HG02970 (cell line): Measurements from ENCODE around the gene RAD9A.

ENCODE experiments used
- ATAC-seq: cut with Tn5 transposase; IDR thresholded peaks from one replicate; pipeline ENCODE4 v1.9.1; 2021; ENCODE audit warnings: mild to moderate bottlenecking, moderate library complexity, moderate number of reproducible peaks; ENCODE audit not compliant: unreplicated experiment, low FRiP score

RAD9A gene

DNA sequence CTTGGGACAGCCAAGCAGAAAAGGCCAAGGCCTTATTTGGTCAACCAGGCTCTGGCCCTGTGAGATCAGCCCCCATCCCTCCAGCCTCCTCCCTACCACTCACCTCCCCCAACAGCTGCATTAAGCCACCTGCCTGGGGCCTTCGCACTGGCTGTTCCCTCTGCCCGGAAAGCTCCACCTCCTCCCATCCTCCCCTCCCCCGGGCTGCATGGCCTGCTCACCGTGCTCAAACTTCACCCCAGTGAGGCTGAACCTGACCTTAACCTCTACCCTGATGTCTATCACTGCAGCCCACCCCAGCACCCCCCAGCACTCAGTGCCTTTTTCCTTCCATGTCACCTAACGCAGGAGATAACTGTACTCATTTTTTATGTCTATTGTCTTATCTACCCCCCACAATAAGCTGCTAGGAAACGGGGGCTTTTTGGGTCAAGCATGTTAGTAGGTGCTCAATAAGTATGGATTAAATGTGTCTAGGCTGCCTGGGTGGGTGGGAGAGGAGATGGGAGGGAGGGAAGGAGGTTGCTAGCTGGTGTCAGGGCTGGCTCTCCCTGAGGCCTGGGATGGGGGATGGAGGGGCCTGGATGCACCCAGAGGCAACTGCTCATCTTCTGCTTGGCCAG, 44.8 kb downstream of the RAD9A start:
- ATAC-seq, result no peak

DNA sequence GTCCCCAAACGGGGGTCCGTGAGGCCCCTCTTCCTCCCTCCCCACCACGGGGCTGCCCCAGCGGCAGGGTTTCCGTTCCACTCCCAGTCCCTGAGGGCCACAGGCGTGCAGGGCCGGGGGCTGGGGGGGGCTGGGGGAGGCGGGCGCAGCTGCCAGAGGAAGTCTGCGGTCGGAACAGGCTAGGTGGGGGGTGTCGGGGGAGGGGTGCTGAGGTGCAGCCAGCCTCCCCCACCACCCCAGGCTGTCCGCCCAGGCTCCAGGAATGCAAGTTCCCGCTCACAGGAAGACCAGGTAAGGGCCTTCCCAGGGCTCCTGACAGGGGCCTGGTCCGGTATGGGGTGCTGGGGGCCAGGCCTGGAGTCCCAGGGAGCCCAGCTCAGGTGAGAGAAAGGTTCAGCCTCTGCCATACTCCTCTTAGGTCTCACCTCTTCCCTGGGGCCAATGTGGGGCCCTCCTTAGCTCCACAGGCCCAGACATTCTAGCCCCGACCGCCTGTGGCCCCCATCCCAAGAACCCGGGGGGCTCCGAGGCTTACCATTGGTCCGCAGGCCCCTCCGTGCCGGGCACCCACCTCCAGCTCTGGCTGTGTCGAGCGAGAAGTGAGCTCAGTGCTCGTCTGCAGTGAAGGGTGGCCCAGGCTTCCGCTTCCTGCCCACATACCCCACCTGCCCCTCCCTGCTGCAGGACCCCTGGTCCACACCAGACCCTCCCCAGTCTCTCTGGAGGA, 45.5 kb downstream of the RAD9A start, which contains the start of gene PTPRCAP:
PTPRCAP (minus strand) TSS at position 601 of the 727 bp plus-strand sequence; CDS start at position 538, 63 bp downstream.
- no peak for ATAC-seq

DNA sequence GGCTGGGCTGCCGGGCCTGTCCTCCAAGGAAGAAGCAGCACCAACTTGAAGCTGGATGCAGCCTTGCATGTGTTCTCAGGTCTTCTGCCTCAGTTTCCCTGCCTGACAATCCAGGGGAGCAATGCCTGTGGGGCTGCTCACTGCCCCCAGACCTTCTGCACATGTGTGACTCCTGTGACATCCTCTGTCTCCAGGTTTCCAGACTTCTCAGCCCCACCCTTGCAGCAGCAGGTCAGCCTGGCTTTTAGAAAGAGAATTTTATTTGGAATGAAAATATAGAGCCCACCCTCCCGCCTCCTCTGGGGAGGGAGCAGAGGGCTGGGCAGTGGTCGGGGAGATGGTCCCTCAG, 46.0 kb downstream of the RAD9A start:
- ATAC-seq, result no peak

DNA sequence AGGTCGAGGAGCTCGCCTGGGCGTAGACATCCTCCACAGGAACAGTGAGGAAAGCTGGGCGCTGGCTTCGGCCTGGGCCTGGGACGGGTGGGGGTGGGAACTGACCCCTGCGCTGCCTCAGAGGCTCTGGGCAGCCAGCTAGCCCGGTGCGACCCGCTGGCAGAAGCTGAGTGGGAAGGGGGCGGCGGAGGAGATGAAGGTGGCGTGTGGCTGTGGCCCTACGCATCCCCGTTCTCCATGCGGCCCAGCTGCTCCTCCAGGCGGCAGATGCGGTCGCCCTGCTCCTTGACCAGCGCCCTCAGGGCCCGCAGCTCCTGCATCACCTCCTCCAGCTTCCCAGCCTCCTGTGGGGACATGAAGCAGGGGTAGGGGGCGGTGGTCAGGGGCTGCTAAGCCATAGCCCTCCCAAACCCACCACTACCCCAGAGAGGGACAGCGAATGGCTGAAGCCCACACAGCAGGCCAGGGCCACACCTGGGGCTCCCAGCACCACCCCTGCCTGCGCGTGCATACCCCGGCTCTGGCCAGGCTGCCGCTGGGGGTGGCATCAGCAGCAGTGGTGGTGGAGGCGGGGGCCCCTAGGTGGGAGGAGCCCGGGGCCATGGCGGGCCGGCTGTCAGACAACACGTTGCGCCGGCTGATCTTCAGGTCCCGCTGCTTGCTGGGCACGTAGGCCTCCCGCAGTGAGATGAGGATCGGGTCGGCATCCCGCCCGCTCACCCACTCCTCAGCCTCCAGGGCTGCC, 46.5 kb downstream of the RAD9A start:
- no peak for ATAC-seq

DNA sequence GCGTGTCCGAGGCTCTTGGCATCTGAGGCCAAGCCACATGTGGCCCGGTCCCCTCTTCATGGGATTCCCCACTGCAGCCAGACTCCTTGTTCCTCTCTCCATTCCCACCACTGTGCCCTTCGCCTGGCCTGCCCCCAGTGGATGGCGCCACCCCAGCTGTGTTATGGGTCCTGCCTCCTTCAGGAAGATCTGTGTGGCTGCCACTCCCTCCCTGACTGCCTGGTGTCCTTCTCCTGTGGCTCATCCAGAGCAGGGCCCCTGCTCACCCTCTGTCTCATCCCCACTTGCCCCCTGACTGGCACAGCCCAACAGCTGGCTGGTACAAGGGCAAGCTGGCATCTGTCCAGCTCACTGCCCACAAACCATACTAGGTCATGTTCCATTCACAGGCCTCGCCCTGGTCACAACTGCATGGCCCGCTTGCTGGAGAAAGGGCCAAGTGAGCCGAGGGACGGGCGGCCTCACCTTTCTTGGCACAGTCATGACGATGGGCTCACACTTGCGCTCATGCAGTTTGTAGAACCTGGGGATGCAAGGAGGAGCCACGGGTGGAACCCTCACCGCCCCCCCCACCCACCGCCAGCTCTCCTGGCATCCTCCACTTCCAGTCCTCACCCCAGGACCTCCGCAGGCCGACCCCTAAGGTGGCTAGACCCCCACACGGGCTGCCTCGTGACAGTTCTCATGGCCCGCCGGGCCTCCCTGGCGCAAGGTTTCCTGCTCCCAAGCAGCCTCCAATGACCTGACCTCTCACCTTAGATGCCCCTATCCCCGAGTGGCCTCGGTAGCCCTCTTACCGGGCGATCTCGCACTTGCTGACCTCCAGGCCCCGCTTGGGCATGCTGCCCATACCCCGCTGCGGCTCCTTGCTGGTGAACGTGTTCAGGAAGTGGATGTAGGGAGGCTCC, 47.8 kb downstream of the RAD9A start:
- no peak for ATAC-seq

DNA sequence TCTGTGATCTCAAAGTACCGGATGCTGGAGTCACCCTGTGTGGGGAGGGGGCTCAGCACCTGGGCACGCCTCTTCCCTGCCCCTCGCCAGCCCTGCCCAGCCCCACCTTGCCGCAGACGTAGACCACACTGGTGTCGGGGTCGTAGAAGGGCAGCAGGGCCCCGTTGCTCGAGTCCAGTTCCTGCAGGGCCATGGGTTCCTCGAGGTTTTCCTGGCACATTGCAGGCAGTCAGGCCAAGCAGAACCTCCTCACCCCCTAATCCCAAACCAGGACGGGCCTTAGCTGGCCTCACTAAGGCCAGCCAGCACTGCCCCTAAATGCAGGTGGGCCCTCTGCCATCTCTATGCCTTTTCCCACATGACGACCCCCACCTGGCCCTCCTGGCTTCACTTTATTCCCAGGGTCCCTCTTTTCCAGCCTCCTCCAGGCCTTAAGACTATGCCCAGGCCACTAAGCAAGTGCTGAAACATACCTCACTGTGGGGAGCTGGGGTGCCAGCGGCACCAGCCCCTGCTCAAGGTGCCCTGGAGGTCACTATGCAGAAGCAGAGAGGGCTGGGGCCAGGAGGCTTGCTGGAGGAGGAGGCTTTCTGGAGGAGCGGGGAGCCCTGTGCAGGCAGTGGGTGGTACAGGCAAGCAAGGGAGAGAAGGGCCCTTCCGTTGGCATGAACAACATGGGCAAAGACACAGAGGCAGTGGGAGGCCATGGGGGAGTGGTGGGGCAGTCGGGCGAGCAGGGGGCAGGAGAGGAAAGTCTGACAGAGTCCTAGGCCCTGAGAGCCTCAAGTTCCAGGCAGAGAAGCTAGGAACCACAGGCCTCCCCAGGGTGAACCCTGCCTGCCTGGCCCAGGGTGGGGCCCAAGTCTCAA, 48.7 kb downstream of the RAD9A start:
- ATAC-seq, result no peak

DNA sequence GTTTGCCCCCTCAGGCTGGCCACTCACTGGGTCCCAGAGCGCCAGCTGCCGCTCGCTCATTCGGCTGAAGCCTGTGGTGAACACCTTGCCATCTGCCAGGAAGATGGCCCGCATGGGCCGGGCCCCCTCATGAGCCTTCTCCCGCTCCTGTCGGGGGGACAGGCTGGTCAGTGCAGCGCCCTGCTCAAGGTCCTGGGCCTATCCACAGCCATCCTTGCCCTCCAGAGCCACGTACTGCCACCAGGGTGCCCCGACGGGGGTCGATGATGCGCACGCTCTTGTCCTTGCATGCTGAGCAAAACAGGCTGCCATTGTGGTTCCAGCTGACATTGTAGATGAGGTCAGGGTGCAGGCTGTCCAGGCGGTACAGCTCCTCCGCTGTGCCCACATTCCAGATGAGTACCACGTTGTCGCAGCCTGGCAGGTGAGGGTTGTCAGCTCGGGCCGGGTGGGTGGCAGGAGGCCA, 49.3 kb downstream of the RAD9A start:
- ATAC-seq, result no peak

DNA sequence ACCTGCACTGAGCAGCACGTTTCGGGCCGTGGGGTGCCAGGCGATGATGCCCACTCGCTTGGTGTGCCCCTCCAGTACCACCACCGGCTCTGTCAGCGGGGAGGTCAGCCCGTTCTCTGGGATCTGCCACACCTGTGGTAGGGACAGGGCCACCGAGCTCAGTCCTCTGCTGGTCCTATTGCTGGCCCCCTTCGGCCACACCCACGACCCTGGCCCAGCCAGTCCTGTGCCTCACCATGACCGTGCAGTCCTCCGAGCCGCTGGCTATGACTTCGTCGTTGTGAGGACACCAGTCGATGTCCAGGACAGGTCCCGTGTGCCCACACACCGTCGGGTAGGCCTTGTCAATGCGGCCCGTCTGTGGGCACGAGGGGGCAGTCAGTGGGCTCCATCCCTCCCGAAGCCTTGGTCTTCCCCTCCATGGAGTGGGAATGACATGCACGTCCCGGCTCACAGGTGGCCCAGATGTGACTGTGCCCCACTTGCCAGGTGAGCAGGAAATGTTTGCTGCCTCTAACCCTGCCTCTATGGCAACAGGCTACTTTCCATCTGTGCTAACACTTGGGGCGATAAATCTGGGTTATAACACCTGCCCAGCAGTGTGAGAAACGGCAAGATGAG, 50.1 kb downstream of the RAD9A start:
- no peak for ATAC-seq

DNA sequence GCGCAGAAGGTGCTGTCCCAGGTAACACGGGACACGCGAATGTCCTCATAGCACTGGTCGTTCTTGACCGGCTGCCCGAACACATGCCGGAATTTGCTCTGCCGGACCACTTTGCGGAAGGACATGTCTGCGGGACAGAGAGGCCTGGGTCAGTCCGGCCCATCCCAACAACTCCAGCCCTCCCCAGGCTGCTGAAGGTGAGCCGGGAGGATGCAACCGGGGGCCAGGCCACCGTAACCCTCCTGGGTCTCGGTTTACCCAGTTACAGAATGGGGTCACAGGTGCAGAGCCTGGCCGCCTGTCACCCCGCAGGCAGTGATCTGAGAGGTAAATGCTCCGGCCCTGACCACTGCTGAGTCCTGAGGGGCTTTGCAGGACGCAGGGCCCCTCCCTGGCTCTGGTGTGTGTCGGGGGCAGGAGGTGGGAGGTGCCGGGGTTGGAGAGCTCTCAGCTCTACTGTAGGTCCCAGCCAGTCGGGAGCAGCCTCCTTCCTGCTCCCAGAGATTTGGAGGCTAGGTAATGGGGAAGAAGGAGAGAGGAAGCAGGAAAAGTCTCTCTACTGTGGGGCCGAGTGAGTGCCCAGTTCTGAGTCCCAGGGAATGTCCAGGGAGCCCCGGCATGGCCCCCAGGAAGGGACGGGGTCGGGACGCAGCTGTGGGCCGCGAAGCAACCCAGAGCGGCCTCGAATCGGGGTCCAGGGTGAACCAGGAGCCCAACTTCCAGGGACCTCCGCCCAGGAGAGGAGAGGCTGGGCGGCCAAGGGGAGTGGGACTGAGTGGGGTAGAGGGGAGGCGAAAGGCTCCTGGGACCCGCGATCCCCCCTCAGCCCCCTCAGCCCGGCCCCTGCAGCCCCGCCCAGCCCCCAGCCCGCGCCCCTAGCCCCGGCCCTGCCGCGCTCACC, 51.0 kb downstream of the RAD9A start:
- no peak for ATAC-seq

DNA sequence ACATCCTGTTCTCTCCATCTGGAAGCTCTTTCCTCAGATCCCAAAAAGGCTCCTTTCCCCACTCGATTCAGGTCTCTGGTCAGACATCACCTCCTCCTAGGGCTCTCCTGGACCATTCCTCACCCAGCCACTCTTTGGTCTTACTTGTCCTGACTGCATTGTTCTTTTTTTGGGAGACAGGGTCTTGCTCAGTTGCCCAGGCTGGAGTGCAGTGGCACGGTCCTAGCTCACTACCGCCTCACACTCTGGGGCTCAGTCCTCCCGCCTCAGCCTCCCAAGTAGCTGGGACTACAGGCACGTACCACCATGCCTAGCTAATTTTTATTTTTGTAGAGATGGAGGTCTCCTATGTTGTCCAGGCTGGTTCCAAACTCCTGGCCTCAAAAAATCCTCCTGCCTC, 53.7 kb downstream of the RAD9A start:
- ATAC-seq, result no peak
